Measurements from ENCODE around the gene ZNF660. TPM values are rescaled to one million over a fixed set of nuclear protein-coding genes. Genes with fewer than 3 reads are reported as not detected.
A peak's percentile ranks its signal among the peaks of the same experiment; 100 is the strongest.

The ZNF660 gene
- polyA plus RNA-seq, 1 donor from 2014 or later, result 8.1 TPM

GRCh38 chr3:44648564-44649229 lies 63.9 kb downstream of the ZNF660 start, which contains the start of gene ZNF35:
TSS of gene ZNF35 (plus strand) at chr3:44648732. CDS start at chr3:44651068, 2,336 bp downstream.
- Histone ChIP-seq H3K27me3 (ENCODE audit: insufficient read depth, low read depth, low read length) (no peaks in the 10 kb centered on the region), H3K4me2 (ENCODE audit: low read length) (peak within 1 kb of the TSS; percentile 98), H2AFZ (ENCODE audit: low read depth, low read length) (peak within 1 kb of the TSS; percentile 71), H3K27ac (ENCODE audit: low read length) (peak within 1 kb of the TSS; percentile 77), H3F3A (ENCODE audit: insufficient read depth, low read length, poor library complexity, severe bottlenecking) (no peaks in the 10 kb centered on the region), H3K9ac (ENCODE audit: low read length) (peak within 1 kb of the TSS; percentile 89), H3K36me3 (ENCODE audit: insufficient read depth, low read length) (peaks cover 20% of the 10 kb centered on the region), H3K9me2 (ENCODE audit: insufficient read depth, low read length) (no peaks in the 10 kb centered on the region), H3K4me3 (ENCODE audit: low read length) (peak within 1 kb of the TSS; percentile 86), H4K20me1 (ENCODE audit: insufficient read depth) (no peaks in the 10 kb centered on the region), H3K79me2 (replicated peaks; ENCODE audit: insufficient read depth, low read length) (peaks cover 33% of the 10 kb centered on the region), H3K9me3 (ENCODE audit: low read length) (no peaks in the 10 kb centered on the region)
- TF ChIP-seq MXI1 (conservative IDR thresholded peaks at IDR 0.05; ENCODE audit: poor library complexity, severe bottlenecking), result peak; percentile 68
- TF ChIP-seq SMC3 (conservative IDR thresholded peaks at IDR 0.05; ENCODE audit: poor library complexity), result peak; percentile 29
- TF ChIP-seq EP300 (conservative IDR thresholded peaks at IDR 0.05; ENCODE audit: poor library complexity, severe bottlenecking), result no peak
- no peak for TF ChIP-seq EZH2 (IDR thresholded peaks at IDR 0.05; ENCODE audit: borderline replicate concordance, insufficient read depth, low read length, poor library complexity, severe bottlenecking)
- no peak for TF ChIP-seq TAF1 (IDR thresholded peaks at IDR 0.05; ENCODE audit: low read depth)
- peak; percentile 68 for TF ChIP-seq REST (IDR thresholded peaks at IDR 0.05; ENCODE audit: borderline replicate concordance)
- TF ChIP-seq POLR2AphosphoS5 (IDR thresholded peaks at IDR 0.05), result peak; percentile 74
- TF ChIP-seq RAD21 (conservative IDR thresholded peaks at IDR 0.05), result no peak
- TF ChIP-seq CTCF (IDR thresholded peaks at IDR 0.05; ENCODE audit: poor library complexity, severe bottlenecking), result no peak

Other genes with a start within 250 kb of the ZNF660 start
- gene TCAIM, start 246.2 kb upstream of the ZNF660 start, polyA plus RNA-seq, result 31.2 and 38.1 TPM in 2 replicates
- 15.8 and 19.0 TPM in 2 replicates for gene ZNF445, start 107.3 kb upstream of the ZNF660 start, polyA plus RNA-seq
- 23.9 and 25.9 TPM in 2 replicates for gene ZKSCAN7, start 29.8 kb upstream of the ZNF660 start, polyA plus RNA-seq
- gene ZNF197, start 40.1 kb downstream of the ZNF660 start, polyA plus RNA-seq, result 51.9 and 64.1 TPM in 2 replicates
- gene ZNF35, start 63.8 kb downstream of the ZNF660 start, polyA plus RNA-seq, result 10.3 and 14.9 TPM in 2 replicates
- 14.3 and 16.0 TPM in 2 replicates for gene ZNF502, start 127.7 kb downstream of the ZNF660 start, polyA plus RNA-seq
- gene ZNF501, start 144.7 kb downstream of the ZNF660 start, polyA plus RNA-seq, result 5.6 and 7.3 TPM in 2 replicates
- 17.6 and 18.4 TPM in 2 replicates for gene KIAA1143, start 176.7 kb downstream of the ZNF660 start, polyA plus RNA-seq
- 1.2 and 5.8 TPM in 2 replicates for gene KIF15, start 176.8 kb downstream of the ZNF660 start, polyA plus RNA-seq

Measured in neural cell (in vitro differentiated cells).